GM12801 (cell line): Measurements from ENCODE around the gene ADAD1.

Source experiments
- TF ChIP-seq, protein P1 (sequence below): IDR thresholded peaks from one replicate; pipeline ENCODE4 v1.5.1; 2011; ENCODE audit warnings: control low read depth; ENCODE audit not compliant: insufficient read length; ENCODE audit errors: extremely low read depth

The ADAD1 gene

GRCh38 chr4:122453384-122453995, 74.7 kb downstream of the ADAD1 start:
- TF ChIP-seq, protein P1, sequence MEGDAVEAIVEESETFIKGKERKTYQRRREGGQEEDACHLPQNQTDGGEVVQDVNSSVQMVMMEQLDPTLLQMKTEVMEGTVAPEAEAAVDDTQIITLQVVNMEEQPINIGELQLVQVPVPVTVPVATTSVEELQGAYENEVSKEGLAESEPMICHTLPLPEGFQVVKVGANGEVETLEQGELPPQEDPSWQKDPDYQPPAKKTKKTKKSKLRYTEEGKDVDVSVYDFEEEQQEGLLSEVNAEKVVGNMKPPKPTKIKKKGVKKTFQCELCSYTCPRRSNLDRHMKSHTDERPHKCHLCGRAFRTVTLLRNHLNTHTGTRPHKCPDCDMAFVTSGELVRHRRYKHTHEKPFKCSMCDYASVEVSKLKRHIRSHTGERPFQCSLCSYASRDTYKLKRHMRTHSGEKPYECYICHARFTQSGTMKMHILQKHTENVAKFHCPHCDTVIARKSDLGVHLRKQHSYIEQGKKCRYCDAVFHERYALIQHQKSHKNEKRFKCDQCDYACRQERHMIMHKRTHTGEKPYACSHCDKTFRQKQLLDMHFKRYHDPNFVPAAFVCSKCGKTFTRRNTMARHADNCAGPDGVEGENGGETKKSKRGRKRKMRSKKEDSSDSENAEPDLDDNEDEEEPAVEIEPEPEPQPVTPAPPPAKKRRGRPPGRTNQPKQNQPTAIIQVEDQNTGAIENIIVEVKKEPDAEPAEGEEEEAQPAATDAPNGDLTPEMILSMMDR, result no peak

DNA sequence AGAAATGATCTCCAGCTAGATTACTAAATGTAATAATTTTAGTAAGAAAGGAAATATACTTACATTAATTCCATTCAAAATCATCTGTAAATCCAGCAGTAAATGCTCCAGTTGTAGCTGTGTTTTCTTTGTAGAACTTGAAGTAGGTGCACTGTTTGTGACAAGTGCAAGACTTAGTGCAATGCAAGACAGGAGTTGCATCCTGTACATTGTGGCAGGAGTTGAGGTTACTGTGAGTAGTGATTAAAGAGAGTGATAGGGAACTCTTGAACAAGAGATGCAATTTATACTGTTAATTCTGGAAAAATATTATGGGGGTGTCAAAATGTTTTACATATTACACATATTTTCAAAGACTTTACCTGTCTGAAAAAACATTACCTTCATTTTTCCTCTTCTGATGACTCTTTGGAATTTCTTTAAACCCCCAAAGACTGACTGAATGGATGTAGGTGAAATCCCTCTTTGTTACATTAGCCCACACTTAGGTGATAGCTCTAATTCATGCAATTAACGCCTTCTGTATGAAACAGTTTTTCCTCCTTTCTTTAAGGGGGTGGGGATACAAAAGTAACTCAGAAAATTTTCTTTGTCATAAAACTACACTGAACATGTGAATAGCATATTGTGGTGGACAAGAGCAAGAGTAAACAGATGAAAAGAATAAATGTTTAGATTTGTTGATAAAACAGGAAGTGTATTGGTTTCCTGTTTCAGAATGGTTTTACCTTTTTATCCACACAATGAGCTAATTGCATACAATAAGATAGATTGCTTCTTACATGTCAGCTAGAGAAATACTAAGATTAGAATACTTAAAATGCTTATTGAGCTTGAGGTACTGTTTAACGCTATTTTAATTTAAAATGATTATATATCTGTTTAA, 77.7 kb downstream of the ADAD1 start, which contains the start of gene IL2:
IL2 (minus strand) TSS at position 495 of the 886 bp plus-strand sequence; CDS start at position 210, 285 bp downstream.
- TF ChIP-seq, protein P1, result no peak

DNA sequence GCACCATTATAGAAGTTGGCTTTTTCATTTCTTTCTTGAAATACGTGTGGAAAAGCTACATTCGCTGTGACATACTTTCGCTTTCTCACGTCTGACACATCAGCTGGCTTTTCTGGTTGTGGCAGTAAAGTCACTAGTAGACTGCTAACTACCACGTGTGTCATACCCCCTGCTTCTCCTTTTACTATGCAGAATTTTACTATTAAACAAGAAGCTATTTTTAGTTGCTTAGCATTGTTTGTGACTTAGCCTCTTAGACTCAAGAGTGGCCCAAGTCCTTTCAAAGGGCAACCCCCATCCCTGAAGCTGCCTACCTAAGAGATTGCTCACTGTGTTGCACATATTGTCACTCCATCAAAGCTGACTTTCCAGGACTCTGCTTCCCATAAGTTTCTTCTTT, 79.8 kb downstream of the ADAD1 start:
- TF ChIP-seq, protein P1, result no peak

GRCh38 chr4:122469457-122469856, 90.6 kb downstream of the ADAD1 start:
- TF ChIP-seq, protein P1, result no peak

DNA sequence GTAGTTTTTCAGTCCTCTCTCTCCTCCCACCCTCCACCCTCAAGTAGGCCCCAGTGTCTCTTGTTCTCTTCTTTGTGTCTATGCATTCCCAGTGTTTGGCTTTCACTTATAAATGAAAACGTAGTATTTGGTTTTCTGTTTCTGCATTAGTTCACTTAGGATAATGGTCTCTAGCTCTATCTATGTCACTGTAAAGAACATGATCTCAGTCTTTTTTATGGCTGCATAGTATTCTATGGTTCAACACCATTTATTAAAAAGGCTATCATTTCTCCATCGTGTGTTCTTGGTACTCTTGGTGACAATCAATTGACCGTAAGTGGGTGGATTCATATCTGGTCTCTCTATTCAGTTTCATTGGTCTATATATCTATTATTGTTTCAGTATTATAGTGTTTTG, 96.4 kb downstream of the ADAD1 start:
- TF ChIP-seq, protein P1, result no peak

GRCh38 chr4:122476126-122476525, 97.3 kb downstream of the ADAD1 start:
- TF ChIP-seq, protein P1, result no peak

- TF ChIP-seq, protein P1, result no peak
Measured at GRCh38 chr4:122476745-122477144, 97.9 kb downstream of the ADAD1 start.
